Kidney capillary endothelial cell (primary cell): ENCODE data around the gene DCLK1.

ENCODE experiments used
- DNase-seq: peaks from one replicate; pipeline ENCODE4 v3.0.0-alpha.2; 2018; ENCODE audit warnings: low spot score

DCLK1 gene

DNA sequence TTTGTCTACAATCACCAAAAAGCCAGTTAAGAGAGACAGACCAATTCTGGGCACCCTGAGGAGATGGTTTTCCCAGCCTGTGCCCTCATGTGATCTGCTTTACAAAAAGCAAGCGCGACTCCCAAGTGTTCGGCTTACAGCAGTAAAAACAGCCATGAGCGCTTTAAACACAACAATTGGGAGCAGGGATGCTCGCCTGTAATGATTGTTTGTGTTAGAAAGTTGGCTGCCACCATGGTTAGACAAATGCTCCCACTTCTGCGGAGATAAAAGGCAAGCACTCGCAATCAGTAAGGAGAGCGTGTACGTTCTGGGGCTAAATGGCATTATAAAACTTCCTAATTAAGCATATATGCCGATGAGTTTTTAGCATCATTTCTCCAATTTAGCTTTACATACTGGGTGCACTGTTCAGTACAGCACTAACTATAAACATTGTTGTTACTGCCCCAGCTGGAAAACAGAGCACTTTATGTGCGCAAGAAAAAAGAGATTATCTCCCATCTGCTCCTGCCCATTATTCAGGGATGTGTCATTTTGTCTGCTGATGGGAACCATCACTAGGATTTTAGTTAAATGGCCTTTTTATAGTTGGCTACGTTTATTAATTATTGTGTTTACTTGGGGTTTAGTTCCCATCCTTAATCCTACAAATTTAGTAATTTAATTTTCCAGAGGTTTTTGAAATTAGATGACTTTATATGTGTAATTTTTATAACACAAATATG, 345.4 kb downstream of the DCLK1 start:
- no peak for DNase-seq

DNA sequence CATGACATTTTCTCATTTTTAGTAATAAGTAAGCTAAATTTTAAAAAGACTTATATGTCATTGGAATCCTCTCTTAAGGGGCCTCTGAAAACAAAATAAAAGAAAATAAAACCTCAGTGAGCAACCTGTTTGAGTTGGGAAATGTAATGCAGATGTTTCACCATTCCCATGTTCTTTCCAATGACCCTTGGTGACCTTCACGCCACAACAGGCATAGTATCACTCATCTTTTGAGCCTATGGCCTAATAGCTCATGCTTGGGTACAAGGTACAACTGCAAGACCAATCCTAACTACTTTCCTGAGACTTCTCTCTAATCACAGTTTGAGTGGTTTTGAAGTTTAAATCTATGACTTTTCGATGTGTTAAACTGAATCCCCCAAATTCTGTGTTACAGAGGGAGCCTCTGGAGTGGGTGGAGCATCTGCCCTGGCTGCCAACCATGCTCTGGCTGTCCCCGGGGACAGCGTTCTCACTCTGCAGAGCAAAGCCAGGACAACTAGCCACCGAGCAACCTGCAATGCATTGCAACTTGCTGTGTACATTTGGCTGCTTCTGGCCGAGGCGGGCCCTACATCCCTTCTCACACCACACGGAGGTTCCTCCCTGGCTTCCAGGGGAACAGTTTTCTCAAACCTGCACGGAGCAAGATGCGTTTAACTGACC, 346.8 kb downstream of the DCLK1 start:
- no peak for DNase-seq

DNA sequence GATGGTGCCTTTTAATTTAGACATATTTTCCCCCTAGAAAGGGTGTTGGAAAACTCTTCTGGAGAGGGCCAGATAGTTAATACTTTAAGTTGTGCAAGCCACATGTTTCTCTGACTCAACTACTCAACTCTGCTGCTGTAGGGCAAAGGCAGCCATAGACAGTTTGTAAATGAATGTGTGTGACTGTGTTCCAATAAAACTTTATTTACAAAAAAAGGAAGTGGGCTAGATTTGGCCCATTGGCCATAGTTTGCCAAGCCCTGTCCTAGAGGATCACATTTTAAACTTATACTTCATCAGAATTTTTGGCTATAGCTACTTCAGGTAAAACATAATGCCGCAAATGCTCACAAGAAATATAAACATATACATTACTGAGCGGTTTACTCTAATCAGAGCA, 348.4 kb downstream of the DCLK1 start:
- DNase-seq, result no peak

DNA sequence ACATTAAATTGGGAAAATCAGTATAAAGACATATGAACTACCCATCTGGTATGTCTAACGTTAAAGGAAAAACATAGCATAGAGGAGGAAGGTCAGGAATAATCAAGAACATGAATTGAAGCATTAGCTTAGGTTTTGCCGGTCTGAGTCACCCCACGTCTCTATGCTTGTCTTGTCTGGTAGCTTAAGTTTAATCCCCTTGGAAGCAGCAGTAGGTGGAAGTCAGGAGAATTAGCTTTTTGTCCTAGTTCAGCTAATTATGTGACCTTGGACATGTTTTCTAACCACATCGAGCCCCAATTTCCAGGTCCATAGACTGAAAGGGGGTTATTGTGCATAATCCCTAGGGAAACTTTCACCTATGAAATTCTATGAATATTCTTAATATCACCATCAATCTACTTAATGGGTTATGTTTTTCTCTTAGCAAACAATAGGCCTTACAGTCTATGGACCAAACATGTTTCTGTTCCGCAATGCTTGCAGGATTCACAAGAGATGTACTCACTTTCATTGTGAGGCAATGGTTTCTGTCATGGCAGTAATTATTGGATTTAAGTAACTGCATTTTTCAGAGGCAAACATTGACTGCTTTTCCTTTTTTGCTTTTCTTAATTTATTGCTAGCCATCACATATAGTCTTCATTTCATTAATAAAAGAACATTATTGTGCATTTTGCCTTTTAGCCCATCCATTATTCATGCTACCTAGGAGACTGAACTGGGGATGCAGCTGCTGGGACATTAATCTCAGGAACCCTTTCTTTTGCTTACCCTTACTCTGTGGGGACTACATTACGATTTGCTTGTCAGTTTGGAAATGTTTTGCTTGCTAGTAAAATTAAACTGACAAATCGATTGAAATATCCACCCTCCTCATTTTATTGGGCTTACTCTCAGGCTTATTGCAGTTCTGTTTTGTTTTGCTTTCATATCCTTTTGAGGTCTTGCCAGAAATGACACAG, 349.9 kb downstream of the DCLK1 start:
- no peak for DNase-seq

DNA sequence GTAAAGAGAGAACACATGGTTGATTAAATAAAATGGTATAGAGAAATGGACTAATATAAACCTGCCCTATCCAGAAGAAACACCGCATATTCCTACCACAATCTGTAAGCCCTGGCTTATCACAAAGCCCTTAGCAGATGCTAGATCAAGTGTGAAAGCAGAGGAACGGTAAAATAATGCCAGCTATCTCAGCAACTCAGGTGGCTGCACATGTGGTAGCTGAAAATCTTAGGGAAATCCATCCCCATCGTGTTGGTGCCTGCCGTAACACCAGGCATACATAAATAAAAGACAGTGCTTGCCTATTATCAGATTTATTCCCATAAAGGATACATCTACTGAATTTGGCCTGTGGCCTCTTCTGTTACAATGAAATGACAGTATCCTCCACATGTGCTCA, 350.6 kb downstream of the DCLK1 start:
- no peak for DNase-seq

DNA sequence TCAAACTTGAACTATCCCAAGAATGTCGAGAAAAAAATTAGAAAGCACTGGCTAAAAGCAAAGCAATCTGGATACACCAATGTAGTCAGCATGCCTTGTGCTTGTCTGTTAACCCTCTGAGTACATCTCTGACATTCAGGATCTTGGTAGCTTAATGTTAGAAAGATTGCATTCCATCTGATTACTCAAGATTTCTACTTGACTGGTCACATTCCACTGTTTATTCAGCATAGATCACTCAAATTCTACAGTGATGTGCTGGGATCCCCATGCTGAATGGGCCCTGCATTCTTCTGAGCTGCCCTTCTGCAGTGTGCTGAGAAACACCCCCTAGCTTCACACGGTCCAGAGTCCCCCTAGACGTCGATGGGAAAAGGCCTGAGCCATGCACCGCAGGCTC, 359.3 kb downstream of the DCLK1 start:
- no peak for DNase-seq

DNA sequence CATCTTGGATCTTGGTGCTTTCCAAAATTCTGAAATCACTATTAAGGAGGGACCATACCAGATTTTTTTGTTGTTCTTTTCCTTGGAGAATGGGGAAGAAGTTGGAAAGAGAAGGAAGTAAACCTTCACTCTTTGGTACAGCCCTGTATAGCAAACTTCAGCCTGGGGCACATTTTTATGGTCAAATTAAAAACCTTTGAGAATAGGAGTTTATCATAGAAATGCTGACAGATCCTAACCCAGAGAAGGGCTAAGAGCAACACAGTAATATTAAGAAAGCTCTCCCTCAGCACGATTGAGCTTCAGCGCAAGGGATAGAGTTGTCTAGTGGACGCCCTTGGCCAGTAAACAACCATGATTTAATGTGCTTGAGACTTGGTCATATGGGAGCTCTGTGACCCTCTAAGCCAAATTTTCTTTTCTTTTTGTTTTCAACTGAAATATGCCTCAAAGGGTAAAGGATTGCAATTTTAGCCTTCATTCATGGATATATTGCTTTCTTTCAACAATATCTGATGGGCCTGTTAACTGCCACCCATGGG, 360.4 kb downstream of the DCLK1 start:
- no peak for DNase-seq

DNA sequence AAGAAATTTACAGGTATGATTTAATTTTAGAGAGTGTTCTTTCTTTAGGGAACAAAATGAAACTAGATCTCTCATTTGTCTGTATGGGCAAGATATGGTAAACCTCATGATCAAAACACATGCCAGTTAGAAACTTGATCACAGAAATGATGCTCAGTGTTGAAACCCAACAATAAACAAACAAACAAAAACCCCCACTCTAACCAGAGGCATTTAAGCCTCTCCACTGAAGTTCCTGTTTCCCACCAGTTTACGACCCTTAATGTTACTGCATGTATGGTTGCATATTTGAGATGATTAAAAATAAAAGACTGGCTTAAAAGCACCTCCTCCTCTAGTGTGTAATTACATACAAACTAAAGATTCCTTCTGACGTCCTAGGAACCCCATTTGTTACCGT, 361.4 kb downstream of the DCLK1 start:
- no peak for DNase-seq

DNA sequence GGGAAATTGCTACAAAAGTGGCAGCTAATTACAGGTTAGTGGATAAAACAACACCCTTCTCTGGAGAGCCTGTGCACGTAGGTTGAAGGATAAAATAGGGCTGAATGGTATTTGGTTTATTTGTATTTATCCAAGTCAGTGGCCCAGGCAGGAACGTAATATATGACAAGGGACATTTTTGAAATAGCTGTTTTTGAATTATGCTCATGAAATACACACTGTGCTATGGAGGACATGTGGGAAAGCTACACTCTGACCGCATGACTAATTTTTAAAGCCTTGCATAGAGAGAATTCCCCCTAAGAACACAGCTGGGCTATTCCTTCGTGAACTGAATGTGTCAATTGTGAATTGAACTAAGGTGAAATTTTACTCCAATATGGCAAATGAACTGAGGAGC, 362.6 kb downstream of the DCLK1 start:
- no peak for DNase-seq

DNA sequence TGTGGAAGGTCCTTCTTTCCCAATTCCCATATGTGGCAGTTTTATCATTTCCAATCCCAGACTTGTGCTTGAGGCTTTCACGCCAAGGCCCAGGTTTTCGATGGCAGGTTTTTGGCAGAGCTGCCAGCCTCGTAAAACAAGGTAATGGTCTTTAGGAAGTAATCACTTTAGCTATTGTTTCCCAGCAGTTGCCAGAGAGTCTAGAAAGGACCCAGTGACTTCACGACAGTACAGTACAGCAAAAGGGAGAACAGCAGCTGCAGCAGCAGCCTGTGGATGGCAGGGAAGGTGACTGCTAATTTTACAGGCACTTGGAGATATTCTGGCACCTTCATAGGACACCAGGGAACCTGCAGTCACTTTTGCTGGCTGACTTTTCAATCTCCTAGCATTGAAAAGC, 363.1 kb downstream of the DCLK1 start:
- no peak for DNase-seq

DNA sequence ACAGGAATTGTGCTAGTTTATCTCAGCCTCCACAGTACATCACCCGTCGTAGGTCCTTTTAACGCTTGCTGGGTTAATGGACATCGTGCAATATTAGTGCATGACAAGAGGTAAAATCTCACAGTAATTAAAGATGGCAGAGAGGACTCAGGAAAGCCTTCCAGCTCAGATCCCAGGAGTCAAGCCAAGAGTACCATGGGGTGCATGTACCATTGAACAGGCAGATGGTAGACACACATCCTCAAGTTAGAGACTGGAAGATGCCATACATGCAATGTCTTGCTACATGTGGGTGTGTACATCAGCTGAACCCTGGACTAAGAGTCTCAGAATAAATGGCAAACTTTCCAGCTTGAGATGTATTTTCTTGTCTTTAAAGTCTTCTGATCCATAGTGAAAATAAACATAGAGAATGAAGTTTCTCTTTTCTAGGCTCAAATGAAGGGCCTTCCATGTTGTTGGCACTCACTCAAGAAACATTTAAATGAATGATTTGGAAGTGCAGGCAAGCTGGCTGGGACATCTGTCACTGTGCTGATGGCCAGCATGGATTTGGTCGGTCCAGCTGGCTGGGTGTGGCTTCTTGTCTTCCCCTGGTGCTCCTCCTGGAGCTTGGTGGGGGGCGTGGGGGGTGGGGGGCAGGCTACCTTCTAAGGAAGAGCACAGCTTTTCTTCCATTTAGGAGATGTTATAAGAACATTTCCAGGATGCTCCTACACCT, 363.8 kb downstream of the DCLK1 start:
- no peak for DNase-seq

DNA sequence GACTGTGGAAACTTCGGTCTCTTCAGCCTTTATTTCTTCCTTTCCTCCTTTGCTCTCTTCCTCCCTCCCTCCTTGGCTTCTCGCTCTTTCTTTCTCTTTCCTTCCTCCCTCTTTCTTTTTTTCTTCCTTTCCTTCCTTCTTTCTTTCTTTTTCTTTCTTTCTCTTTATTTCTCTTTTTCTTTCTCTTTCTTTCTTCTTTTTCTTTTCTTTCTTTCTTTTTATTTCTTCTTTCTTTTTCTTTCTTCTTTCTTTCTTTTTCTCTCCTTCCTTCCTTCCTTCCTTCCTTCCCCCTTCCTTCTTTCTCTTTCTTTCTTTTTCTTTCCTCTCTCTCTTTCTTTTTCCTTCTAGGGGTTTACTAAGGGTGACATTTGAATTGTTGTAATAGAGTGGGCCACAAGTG, 364.5 kb downstream of the DCLK1 start:
- DNase-seq, result no peak

DNA sequence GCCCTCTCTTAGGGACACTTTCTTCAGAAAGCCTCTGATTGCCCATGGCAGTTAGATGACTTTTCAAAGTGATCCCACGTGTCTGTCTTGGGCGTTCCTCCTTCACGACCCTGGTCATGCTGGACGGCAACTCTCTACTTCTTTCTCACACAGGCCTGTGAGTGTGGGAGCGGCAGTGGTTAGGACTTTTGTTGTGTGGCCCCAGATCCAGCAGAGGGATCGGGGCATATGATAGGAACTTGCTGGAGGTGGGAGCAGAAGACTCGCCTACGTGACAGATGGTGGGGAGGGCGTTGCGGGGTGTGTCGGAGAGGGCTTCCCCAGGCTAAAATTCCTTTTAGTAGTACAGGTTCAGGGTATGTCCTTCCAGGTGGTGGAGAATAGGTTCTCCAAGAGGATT, 365.2 kb downstream of the DCLK1 start:
- DNase-seq, result no peak

DNA sequence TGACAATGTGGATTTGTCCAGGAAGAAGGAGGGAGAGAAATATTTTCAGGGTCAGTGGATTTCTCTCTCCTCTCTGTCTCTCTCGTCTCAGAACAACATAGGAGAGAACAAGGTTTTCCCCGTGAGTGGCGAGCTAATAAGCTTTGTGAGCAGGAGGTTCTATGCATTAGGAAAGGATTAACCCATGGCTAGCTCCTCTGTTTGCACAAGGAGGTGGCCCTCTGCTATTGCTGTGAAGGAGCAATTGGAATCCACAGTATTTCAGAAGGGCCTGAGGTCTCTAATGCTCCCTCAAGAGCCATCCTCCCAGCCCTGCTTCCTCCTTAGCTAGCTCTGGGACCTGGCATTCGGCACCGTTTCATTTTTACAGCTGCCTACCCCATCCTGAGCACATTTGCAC, 365.8 kb downstream of the DCLK1 start:
- no peak for DNase-seq

DNA sequence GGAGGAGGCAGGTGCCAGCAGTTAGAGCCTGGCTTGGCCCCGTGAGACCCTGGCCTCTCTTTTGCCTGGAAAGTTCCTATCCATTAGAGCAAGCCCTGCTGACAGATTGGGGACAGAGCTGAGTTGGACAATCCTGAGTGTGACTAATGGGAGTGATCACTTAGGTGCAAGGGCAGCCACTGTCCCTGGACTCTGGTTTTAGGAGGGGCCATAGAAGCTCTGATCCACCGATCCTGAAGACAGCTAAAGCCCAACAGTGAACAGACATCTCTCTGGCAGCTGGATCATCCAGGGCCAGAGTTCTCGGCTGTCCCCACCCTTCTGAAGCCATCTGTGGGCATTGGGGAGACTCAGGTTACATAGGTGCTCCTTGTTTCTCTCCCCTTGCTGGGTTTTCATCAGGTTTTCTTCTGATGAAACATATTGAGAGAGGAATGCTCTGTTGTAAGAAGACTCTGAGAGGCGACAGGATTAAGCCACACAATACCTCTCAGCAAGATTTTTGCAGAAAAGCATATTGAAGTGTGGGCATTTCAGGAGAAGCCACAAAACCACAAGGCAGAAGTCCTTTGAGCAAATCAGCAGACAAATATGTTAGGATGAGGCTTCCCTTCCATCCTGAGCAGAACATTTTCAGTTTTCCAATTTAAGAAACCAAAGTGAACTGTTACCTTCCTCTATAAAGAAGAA, 366.7 kb downstream of the DCLK1 start:
- DNase-seq, result no peak

DNA sequence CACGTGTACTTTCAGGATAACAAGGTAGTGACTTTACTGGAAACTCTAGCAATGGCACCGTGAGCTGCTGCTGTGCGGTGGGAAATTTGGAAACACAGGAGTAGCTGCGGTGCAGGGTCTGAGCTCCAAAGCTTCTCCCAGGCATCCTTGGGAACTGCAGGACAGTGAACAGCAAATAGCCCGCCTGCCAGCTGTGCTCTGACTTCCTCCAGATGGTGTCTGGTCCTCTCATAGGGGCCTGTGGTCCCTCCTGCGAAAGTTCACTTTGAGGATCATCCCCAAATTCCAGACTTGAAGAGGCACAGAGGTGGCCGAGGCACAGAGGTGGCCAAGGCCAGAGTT, 367.4 kb downstream of the DCLK1 start:
- no peak for DNase-seq

DNA sequence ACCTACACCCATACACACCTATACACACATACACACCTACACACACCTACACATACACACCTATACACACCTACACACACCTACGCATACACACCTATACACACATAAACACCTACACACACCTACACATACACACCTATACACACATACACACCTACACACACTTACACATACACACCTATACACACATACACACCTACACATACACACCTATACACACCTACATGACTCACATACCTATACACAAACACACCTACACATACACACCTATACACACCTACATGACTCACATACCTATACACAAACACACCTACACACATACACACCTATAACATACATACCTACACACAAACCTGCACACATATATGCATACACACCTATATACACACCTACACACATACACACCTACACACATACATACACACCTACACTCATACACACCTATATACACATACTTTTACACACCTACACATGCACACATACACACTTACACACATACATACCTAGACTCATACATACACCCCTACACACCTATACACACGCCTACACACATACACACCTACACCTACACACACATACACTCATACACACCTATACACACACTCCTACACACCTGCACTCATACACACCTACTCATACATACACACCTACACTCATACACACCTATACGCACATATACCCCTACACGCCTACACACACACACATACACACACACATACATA, 368.0 kb downstream of the DCLK1 start:
- DNase-seq, result no peak

DNA sequence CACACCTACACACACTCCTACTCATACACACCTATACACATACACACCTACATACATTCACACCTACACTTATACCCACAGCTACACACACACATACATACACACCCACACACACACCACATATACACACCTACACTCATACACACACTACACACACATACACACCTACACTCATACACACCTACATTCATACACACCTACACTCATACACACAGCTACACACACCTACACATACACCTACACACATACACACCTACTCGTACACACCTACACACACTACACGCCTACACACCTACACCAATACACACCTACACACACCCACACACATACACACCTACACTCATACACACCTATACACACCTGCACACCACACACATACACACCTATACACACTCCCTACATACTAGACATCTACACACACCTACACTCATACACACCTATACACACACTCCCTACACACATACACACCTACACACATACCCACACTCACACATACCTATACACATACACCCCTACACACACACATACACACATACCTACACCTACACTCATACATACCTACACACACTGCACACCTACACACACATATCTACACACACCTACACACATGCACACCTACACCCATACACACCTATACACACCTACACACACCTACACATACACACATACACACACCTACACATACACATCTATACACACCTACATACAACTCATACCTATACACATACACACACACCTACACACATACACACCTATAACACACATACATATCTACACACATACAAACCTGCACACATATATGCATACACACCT, 369.5 kb downstream of the DCLK1 start:
- DNase-seq, result no peak

DNA sequence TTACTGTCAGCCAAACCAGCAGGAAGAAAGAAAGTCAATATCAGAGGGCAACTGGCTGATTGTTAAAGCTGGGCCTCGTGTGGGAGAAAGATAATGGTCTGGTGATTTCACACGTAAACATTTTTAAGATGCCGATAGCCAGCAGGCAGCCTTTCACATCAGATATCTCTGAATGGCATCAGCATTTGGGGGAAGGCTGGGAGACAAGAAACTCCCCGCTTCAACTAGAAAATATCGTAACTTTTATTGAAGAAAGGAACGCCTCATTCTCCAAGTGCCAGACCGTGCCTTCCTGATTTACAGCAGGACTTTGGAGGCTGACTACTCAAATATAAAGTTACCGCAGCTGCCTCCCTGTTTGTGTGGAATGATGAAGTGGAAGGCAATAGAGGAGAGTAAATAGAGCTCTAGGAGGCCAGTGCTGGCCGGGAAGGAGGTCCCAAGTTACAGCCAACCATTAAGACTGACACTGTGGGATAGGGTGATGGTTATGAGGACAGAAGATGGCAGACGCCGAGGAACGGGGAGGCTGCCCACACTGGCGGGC, 370.4 kb downstream of the DCLK1 start:
- no peak for DNase-seq

DNA sequence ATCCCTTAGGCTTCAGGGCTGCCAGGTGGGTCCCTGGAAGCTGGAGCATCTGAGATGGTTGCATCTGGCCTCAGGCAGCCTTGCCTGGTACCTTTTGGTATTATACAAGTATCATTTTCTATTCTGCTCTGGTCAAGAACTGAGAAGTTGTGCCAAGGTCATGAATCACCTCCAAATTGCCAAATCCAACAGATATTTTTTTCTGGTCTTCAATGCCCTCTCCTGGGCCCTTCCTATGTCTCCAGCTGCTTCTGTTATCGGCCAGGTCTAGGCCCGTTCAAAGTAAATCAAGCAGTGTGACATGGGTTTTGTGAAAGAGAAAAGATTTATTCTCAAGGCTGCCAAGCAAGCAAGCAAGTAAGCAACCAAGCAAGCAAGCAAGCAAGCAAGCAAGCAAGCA, 383.6 kb downstream of the DCLK1 start:
- DNase-seq, result no peak
